ENCODE results near the gene ADCY7.

ADCY7 gene

DNA sequence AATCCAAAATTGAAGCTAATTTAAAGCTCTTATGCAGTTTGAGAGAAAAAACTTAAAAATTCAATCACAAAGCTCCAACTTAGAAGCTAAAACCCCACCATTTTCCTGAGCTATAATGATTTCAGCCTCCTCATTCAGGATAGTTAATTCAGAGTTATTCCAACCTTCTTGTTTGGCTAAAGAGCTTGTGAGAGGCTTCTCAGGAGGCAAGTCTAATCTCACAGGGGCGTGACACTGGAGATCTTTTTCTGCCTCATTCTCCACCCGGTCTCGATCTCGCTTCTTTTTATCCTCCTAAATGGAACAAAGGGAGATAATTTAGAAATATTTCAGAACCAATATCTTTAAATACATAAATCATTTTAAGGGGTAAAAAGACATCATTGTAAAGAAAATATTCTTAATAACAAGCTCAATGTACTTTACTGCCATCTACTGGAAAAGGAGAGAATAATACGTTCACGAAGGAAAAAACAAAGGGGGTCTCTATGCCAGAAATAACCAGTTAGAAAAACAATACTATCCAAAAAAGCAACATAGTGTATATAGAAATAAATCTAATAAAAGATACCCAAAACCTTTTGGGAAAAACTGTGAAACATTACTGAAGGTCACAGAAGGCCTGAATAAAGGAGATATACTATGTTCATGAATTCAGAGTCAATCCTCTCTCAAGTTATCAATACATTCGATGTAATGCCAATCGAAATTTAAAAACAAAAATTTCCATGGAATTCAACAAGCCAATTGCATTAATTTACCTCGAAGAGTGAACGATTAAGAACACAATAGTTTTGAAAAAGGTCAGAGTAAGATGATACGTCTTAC, 88.5 kb downstream of the ADCY7 start:
- no peak overlapping the region for H3K4me3 ChIP-seq (ENCODE audit: low read length in 2 of 2)
- no peak overlapping the region for H3K9ac ChIP-seq (ENCODE audit: low read depth in 1 of 2, low read length in 2 of 2)
- peaks cover 19 to 21% of the 10 kb centered on the region in 2 donors for H3K36me3 ChIP-seq (ENCODE audit: control insufficient read depth in 2 of 2, insufficient read depth in 2 of 2, low read length in 2 of 2)
- H3K9me3 ChIP-seq (ENCODE audit: control insufficient read depth in 2 of 2, low read length in 2 of 2) = no peaks in the 10 kb centered on the region
- no peaks in the 10 kb centered on the region for H3K4me1 ChIP-seq (ENCODE audit: control insufficient read depth in 2 of 2, insufficient read depth in 2 of 2, low read length in 2 of 2)
- H3K27me3 ChIP-seq (ENCODE audit: control insufficient read depth in 2 of 2, insufficient read depth in 2 of 2, low read length in 2 of 2) = no peaks in the 10 kb centered on the region
- no peak overlapping the region for H3K27ac ChIP-seq (ENCODE audit: low read depth in 2 of 2, low read length in 2 of 2)

GRCh38 chr16:50359626-50360025, 93.3 kb downstream of the ADCY7 start:
- no peaks in the 10 kb centered on the region for H3K27me3 ChIP-seq (ENCODE audit: control insufficient read depth in 2 of 2, insufficient read depth in 2 of 2, low read length in 2 of 2)
- no peak overlapping the region for H3K9ac ChIP-seq (ENCODE audit: low read depth in 1 of 2, low read length in 2 of 2)
- no peaks in the 10 kb centered on the region for H3K4me1 ChIP-seq (ENCODE audit: control insufficient read depth in 2 of 2, insufficient read depth in 2 of 2, low read length in 2 of 2)
- H3K36me3 ChIP-seq (ENCODE audit: control insufficient read depth in 2 of 2, insufficient read depth in 2 of 2, low read length in 2 of 2) = peaks cover 37 to 39% of the 10 kb centered on the region in 2 donors
- H3K4me3 ChIP-seq (ENCODE audit: low read length in 2 of 2) = no peak overlapping the region
- H3K27ac ChIP-seq (ENCODE audit: low read depth in 2 of 2, low read length in 2 of 2) = no peak overlapping the region
- no peaks in the 10 kb centered on the region for H3K9me3 ChIP-seq (ENCODE audit: control insufficient read depth in 2 of 2, low read length in 2 of 2)

DNA sequence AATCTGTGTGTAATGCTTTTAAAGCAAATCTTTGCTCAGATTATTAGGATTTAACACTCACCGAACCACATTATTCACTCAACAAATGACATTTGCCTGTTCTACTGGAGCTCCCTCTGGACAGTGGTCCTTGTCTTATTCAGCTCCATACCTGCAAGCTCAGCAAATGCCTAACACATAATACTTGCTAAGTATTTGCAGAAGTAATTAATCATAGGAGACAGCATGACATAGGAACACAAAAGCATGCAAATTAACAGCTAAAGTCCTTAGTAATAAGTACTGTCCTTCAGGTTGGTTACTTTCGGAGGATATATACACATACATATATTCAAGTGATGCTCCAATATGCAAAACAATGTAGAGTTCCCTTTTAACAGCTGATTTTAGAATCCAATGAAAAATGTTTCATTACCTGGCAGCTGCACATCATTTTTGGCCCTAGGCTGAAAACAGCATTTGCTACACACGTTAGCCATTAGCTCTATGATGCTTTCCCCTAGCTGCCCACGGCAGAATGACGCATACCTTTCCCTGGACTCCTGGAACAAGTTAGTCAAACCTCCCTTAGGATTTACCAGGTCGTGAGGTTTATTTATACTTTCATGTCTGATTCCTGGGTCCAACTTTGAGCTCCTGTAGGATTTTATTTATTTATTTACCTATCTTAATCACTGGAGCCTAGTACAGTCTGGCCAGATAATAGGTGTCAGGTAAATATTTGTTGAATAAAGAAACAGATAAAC, 93.9 kb downstream of the ADCY7 start:
- Histone ChIP-seq H3K36me3 (ENCODE audit: control insufficient read depth in 2 of 2, insufficient read depth in 2 of 2, low read length in 2 of 2) (peaks cover 43 to 44% of the 10 kb centered on the region in 2 donors), H3K9ac (ENCODE audit: low read depth in 1 of 2, low read length in 2 of 2) (no peak overlapping the region), H3K27me3 (ENCODE audit: control insufficient read depth in 2 of 2, insufficient read depth in 2 of 2, low read length in 2 of 2) (no peaks in the 10 kb centered on the region), H3K9me3 (ENCODE audit: control insufficient read depth in 2 of 2, low read length in 2 of 2) (no peaks in the 10 kb centered on the region), H3K4me1 (ENCODE audit: control insufficient read depth in 2 of 2, insufficient read depth in 2 of 2, low read length in 2 of 2) (no peaks in the 10 kb centered on the region), H3K4me3 (ENCODE audit: low read length in 2 of 2) (no peak overlapping the region), H3K27ac (ENCODE audit: low read depth in 2 of 2, low read length in 2 of 2) (no peak overlapping the region)

DNA sequence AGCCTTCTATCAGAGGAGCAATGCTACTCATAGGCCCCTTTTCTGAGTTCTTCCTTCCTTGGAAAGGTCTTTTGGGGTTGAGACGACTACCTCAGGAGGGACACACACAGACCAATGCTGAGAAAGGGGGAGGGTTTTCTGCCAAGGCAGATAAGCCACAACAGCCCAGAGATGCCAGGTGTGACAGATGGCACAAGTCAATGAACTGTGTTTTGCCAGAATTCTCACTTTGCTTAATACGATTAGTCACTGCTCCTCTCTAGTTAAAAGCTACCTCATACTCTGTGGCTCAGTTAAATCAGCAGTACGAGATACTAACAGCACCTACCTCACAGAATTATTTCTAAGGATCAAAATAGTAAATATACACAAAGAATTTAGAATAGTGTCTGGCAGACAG, 94.4 kb downstream of the ADCY7 start:
- Histone ChIP-seq H3K9me3 (ENCODE audit: control insufficient read depth in 2 of 2, low read length in 2 of 2) (no peaks in the 10 kb centered on the region), H3K27ac (ENCODE audit: low read depth in 2 of 2, low read length in 2 of 2) (no peak overlapping the region), H3K4me1 (ENCODE audit: control insufficient read depth in 2 of 2, insufficient read depth in 2 of 2, low read length in 2 of 2) (no peaks in the 10 kb centered on the region), H3K9ac (ENCODE audit: low read depth in 1 of 2, low read length in 2 of 2) (no peak overlapping the region), H3K27me3 (ENCODE audit: control insufficient read depth in 2 of 2, insufficient read depth in 2 of 2, low read length in 2 of 2) (no peaks in the 10 kb centered on the region), H3K4me3 (ENCODE audit: low read length in 2 of 2) (no peak overlapping the region), H3K36me3 (ENCODE audit: control insufficient read depth in 2 of 2, insufficient read depth in 2 of 2, low read length in 2 of 2) (peaks cover 43 to 45% of the 10 kb centered on the region in 2 donors)

DNA sequence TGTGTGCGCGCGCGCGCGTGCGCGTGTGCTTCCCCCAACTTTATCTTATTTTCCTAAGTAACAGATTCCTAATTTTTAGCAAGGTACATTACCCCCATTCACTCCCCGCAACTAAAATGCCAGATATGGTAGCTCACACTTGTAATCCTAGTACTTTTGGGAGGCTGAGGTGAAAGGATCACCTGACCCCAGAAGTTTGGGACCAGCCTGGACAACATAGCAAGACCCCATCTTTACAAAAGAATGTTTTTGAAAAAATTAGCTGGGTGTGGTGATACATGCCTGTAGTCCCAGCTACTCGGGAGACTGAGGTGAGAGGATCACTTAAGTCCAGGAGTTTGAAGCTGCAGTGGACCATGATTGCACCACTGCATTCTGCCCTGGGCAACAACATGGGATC, 97.3 kb downstream of the ADCY7 start:
- no peaks in the 10 kb centered on the region for H3K27me3 ChIP-seq (ENCODE audit: control insufficient read depth in 2 of 2, insufficient read depth in 2 of 2, low read length in 2 of 2)
- H3K4me1 ChIP-seq (ENCODE audit: control insufficient read depth in 2 of 2, insufficient read depth in 2 of 2, low read length in 2 of 2) = peaks cover 6 to 10% of the 10 kb centered on the region in 2 donors
- H3K36me3 ChIP-seq (ENCODE audit: control insufficient read depth in 2 of 2, insufficient read depth in 2 of 2, low read length in 2 of 2) = peaks cover 45 to 46% of the 10 kb centered on the region in 2 donors
- H3K4me3 ChIP-seq (ENCODE audit: low read length in 2 of 2) = no peak overlapping the region
- no peaks in the 10 kb centered on the region for H3K9me3 ChIP-seq (ENCODE audit: control insufficient read depth in 2 of 2, low read length in 2 of 2)
- no peak overlapping the region for H3K27ac ChIP-seq (ENCODE audit: low read depth in 2 of 2, low read length in 2 of 2)
- no peak overlapping the region for H3K9ac ChIP-seq (ENCODE audit: low read depth in 1 of 2, low read length in 2 of 2)

DNA sequence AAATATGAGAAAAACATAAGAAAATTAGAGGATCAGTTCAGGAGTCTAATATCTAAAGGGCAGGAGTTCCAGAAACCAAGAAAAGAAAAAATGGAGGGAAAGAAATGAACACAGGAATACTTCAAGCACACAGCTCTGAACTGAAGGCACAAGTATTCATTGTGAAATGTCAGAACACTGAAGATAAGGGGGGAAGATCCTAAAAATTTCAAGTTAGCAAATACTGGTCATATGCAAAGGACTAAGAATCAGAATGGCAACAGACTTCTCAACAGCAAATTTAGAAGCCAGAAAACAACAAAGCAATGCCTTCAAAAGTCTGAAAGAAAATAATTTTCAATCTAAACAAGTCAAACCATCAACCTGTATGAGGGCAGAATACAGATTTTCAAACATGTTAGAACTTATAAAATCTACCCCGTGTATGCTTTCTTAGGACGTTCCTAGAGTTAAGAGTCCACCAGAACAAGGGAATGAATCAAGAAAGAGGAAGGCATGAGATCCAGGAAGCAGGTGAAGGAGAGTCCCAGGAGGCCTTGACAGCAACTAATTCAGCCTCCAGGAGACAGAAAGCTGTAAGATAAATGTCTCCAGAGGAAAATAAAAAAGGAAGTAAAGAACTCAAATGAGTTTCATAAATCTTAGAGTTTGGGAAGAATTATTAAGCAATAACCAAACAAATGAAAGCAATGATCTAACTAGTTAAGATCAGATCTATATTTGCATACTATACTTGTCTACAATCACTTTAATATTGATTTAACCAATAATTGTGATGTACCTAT, 99.6 kb downstream of the ADCY7 start:
- Histone ChIP-seq H3K27me3 (ENCODE audit: control insufficient read depth in 2 of 2, insufficient read depth in 2 of 2, low read length in 2 of 2) (no peaks in the 10 kb centered on the region), H3K27ac (ENCODE audit: low read depth in 2 of 2, low read length in 2 of 2) (no peak overlapping the region), H3K36me3 (ENCODE audit: control insufficient read depth in 2 of 2, insufficient read depth in 2 of 2, low read length in 2 of 2) (peaks cover 36 to 38% of the 10 kb centered on the region in 2 donors), H3K9me3 (ENCODE audit: control insufficient read depth in 2 of 2, low read length in 2 of 2) (no peaks in the 10 kb centered on the region), H3K4me1 (ENCODE audit: control insufficient read depth in 2 of 2, insufficient read depth in 2 of 2, low read length in 2 of 2) (peaks cover 6 to 10% of the 10 kb centered on the region in 2 donors), H3K4me3 (ENCODE audit: low read length in 2 of 2) (no peak overlapping the region), H3K9ac (ENCODE audit: low read depth in 1 of 2, low read length in 2 of 2) (no peak overlapping the region)

Measured in mucosa of rectum (tissue), 2 donors.